Lower lobe of right lung (tissue), 2 donors: ENCODE data around the gene ITPR1. TPM values are rescaled to one million over a fixed set of nuclear protein-coding genes. Genes with fewer than 3 reads are reported as not detected.
A peak's percentile ranks its signal among the peaks of the same experiment; 100 is the strongest.

ENCODE experiments used
- ATAC-seq, 2 donors: fragments of 200-7000 bp; cut with Tn5 transposase; one replicate each; pipeline ENCODE4 v1.9.1; 2020 to 2022; ENCODE audit warnings: mild to moderate bottlenecking in 2 of 2, moderate library complexity in 2 of 2
- DNase-seq: peaks from one replicate; pipeline ENCODE4 v3.0.0-alpha.2; 2020
- H3K27ac ChIP-seq: fragments of 200-600 bp; one replicate; pipeline ENCODE4 v1.8.0; 2022
- H3K27me3 ChIP-seq: fragments of 200-600 bp; one replicate; pipeline ENCODE4 v1.8.0; 2022; ENCODE audit warnings: low read depth
- H3K36me3 ChIP-seq: fragments of 200-600 bp; one replicate; pipeline ENCODE4 v1.8.0; 2022; ENCODE audit warnings: mild to moderate bottlenecking
- H3K4me1 ChIP-seq: fragments of 200-600 bp; one replicate; pipeline ENCODE4 v1.8.0; 2022
- H3K4me3 ChIP-seq: fragments of 200-600 bp; one replicate; pipeline ENCODE4 v1.8.0; 2022; ENCODE audit warnings: mild to moderate bottlenecking
- H3K9me3 ChIP-seq: fragments of 200-600 bp; one replicate; pipeline ENCODE4 v1.8.0; 2022
- CTCF ChIP-seq: fragments of 200-600 bp; IDR thresholded peaks from one replicate; pipeline ENCODE4 v1.8.0; 2022; ENCODE audit warnings: antibody characterized with exemption, mild to moderate bottlenecking
- intact Hi-C: fragments of 100-400 bp; cut with DNase I; formaldehyde crosslinking; loops from one replicate; pipeline ENCODE4 v1.11.0; 2022
- total RNA-seq: library from RNA; stranded (reverse); fragmentation: NEBNext Ultra II Directional; extraction: Animal tissue kit (Norgen Biotek cat#: 25700); gene quantifications from one replicate; pipeline ENCODE4 v1.2.1, GENCODE V29; 2021
- donor health status: DM: no; HTN: yes; CAD: no; lungs with severe emphysema.

ITPR1 gene
- total RNA-seq, 1 donor from 2014 or later = 69.1 TPM

- DNase-seq = peak; percentile 55
- intact Hi-C loops = no loop called here
- H3K27ac ChIP-seq = no peak overlapping the region
Observed at GRCh38 chr3:4474683-4475490, 18.3 kb upstream of the ITPR1 start.

GRCh38 chr3:4475804-4476203 is 17.3 kb upstream of the ITPR1 start:
- no peak overlapping the region for H3K27ac ChIP-seq
- H3K9me3 ChIP-seq = no peaks in the 10 kb centered on the region
- ATAC-seq = peak in 1 of 2 donors; percentile 40
- peaks cover 12% of the 10 kb centered on the region for H3K4me1 ChIP-seq
- intact Hi-C loops = no loop called here
- no peaks in the 10 kb centered on the region for H3K36me3 ChIP-seq
- TF ChIP-seq CTCF = no peak
- no peaks in the 10 kb centered on the region for H3K27me3 ChIP-seq
- no peak overlapping the region for H3K4me3 ChIP-seq
- DNase-seq = no peak

More at GRCh38 chr3:4474683-4475490, 18.3 kb upstream of the ITPR1 start:
- H3K27me3 ChIP-seq = no peaks in the 10 kb centered on the region
- no peak overlapping the region for H3K4me3 ChIP-seq
- ATAC-seq = peak; percentile 90 to 91
- H3K4me1 ChIP-seq = peaks cover 12% of the 10 kb centered on the region
- H3K36me3 ChIP-seq = no peaks in the 10 kb centered on the region
- no peak for TF ChIP-seq CTCF
- H3K9me3 ChIP-seq = no peaks in the 10 kb centered on the region

- H3K27me3 ChIP-seq = no peaks in the 10 kb centered on the region
- no peak overlapping the region for H3K27ac ChIP-seq
- H3K36me3 ChIP-seq = no peaks in the 10 kb centered on the region
- no peak for DNase-seq
- no peak for TF ChIP-seq CTCF
- H3K4me3 ChIP-seq = no peak overlapping the region
- intact Hi-C loops = no loop called here
- H3K9me3 ChIP-seq = no peaks in the 10 kb centered on the region
- ATAC-seq = peak in 1 of 2 donors; percentile 31
- H3K4me1 ChIP-seq = peaks cover 12% of the 10 kb centered on the region
Observed at GRCh38 chr3:4476496-4476895, 16.7 kb upstream of the ITPR1 start.

GRCh38 chr3:4478261-4478660 is 14.9 kb upstream of the ITPR1 start:
- ATAC-seq = no peak
- Histone ChIP-seq H3K27me3 (no peaks in the 10 kb centered on the region), H3K27ac (no peak overlapping the region), H3K4me3 (no peak overlapping the region), H3K9me3 (no peaks in the 10 kb centered on the region), H3K36me3 (no peaks in the 10 kb centered on the region), H3K4me1 (peaks cover 12% of the 10 kb centered on the region)
- no peak for DNase-seq
- no peak for TF ChIP-seq CTCF
- intact Hi-C loops = no loop called here

GRCh38 chr3:4491855-4492207 is 1.3 kb upstream of the ITPR1 start:
- no peak for TF ChIP-seq CTCF
- peaks cover 27% of the 10 kb centered on the region for H3K4me1 ChIP-seq
- no peaks in the 10 kb centered on the region for H3K36me3 ChIP-seq
- no peaks in the 10 kb centered on the region for H3K9me3 ChIP-seq
- intact Hi-C loops = no loop called here
- no peak overlapping the region for H3K27ac ChIP-seq
- H3K27me3 ChIP-seq = no peaks in the 10 kb centered on the region
- peak overlapping the region; percentile 69 for H3K4me3 ChIP-seq
- ATAC-seq (no peak), DNase-seq (no peak)
